ENCODE data around the gene CTSZ.

- TF ChIP-seq, protein P1, sequence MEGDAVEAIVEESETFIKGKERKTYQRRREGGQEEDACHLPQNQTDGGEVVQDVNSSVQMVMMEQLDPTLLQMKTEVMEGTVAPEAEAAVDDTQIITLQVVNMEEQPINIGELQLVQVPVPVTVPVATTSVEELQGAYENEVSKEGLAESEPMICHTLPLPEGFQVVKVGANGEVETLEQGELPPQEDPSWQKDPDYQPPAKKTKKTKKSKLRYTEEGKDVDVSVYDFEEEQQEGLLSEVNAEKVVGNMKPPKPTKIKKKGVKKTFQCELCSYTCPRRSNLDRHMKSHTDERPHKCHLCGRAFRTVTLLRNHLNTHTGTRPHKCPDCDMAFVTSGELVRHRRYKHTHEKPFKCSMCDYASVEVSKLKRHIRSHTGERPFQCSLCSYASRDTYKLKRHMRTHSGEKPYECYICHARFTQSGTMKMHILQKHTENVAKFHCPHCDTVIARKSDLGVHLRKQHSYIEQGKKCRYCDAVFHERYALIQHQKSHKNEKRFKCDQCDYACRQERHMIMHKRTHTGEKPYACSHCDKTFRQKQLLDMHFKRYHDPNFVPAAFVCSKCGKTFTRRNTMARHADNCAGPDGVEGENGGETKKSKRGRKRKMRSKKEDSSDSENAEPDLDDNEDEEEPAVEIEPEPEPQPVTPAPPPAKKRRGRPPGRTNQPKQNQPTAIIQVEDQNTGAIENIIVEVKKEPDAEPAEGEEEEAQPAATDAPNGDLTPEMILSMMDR (IDR thresholded peaks at IDR 0.05; ENCODE audit: insufficient read depth, low read length): no peak
- TF ChIP-seq POLR2AphosphoS5 (IDR thresholded peaks at IDR 0.05; ENCODE audit: low read depth) (no peak), GABPA (IDR thresholded peaks at IDR 0.05; ENCODE audit: low read depth) (no peak)
- TF ChIP-seq, protein P2, sequence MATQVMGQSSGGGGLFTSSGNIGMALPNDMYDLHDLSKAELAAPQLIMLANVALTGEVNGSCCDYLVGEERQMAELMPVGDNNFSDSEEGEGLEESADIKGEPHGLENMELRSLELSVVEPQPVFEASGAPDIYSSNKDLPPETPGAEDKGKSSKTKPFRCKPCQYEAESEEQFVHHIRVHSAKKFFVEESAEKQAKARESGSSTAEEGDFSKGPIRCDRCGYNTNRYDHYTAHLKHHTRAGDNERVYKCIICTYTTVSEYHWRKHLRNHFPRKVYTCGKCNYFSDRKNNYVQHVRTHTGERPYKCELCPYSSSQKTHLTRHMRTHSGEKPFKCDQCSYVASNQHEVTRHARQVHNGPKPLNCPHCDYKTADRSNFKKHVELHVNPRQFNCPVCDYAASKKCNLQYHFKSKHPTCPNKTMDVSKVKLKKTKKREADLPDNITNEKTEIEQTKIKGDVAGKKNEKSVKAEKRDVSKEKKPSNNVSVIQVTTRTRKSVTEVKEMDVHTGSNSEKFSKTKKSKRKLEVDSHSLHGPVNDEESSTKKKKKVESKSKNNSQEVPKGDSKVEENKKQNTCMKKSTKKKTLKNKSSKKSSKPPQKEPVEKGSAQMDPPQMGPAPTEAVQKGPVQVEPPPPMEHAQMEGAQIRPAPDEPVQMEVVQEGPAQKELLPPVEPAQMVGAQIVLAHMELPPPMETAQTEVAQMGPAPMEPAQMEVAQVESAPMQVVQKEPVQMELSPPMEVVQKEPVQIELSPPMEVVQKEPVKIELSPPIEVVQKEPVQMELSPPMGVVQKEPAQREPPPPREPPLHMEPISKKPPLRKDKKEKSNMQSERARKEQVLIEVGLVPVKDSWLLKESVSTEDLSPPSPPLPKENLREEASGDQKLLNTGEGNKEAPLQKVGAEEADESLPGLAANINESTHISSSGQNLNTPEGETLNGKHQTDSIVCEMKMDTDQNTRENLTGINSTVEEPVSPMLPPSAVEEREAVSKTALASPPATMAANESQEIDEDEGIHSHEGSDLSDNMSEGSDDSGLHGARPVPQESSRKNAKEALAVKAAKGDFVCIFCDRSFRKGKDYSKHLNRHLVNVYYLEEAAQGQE (IDR thresholded peaks at IDR 0.05; ENCODE audit: insufficient replicate concordance, low read depth): no peak
These were observed 26.6 kb upstream of the CTSZ start for GRCh38 chr20:59033616-59034165.
